ENCODE measurements around the gene BCL7C.

Gene BCL7C

DNA sequence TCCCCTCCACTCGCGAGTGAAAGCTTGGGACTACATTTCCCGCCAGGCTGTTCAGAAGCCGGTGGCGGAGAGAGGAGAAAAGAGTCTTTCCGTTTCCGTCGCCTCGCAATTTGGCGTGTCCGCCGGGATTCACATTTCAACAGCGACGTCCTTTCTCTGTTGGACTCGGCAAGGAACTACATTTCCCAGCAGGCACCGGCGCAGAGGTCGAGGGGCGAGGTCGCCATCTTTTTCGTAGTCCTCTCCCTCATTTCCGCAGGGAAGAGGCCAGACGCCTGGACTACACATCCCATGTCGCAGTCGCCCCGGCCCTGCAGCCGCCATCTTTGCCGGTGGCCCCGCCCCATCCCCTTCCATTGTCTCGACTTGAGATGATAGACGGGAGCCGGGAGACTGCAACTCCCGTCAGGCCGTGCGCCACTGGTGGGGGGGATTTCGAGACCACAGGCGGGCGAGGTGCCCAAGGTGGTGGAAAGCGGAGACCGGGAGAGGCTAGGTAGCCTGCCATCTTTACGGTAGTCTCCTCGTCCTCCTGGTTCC is 28.6 kb upstream of the BCL7C start:
- peak; percentile 99 for DNase-seq

- peak; percentile 92 for DNase-seq
Observed at GRCh38 chr16:30921748-30922419, 28.0 kb upstream of the BCL7C start.

GRCh38 chr16:30921459-30921747 is 27.5 kb upstream of the BCL7C start:
- DNase-seq: no peak

GRCh38 chr16:30920891-30921290 is 27.0 kb upstream of the BCL7C start:
- no peak for DNase-seq

GRCh38 chr16:30918614-30919013 is 24.7 kb upstream of the BCL7C start:
- DNase-seq: no peak

GRCh38 chr16:30914830-30915229 is 21.0 kb upstream of the BCL7C start:
- no peak for DNase-seq

GRCh38 chr16:30912794-30913412 is 19.0 kb upstream of the BCL7C start:
- no peak for DNase-seq

- no peak for DNase-seq
Observed at GRCh38 chr16:30910427-30911029, 16.7 kb upstream of the BCL7C start.

- no peak for DNase-seq
Observed at GRCh38 chr16:30907064-30907463, 13.2 kb upstream of the BCL7C start.

DNA sequence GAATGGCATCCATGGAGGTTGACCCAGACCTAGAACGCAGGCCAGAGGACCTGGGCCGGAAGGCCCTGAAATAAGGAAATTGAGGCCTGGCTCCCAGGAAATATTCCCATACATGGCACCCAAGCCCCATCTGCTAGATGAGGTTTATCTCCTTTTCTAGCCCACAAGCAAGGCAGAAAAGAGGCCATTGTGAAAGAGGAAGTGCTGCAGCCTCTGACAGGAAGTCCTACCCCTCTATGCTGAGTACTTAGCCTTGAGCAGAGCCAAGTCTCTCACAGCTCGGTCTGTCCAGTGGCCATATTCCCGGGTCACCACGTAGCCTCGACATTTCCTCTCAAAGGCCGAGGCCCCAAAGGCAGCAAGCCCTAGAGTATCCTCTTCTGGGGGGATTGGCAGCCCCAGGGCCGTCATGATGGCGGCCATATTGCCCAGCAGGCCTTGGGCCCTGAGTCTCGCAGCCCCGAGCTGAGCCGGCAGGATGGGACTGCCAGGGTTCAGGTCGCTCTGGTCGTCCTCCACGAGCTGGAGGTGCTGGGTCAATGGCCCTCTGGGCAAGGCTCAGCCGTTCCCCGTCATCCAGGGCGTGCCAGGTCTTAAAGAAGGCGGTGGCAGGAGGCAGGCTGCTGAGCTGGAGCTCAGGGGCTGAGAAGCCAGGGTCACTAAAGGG is 10.4 kb upstream of the BCL7C start:
- DNase-seq: no peak

DNA sequence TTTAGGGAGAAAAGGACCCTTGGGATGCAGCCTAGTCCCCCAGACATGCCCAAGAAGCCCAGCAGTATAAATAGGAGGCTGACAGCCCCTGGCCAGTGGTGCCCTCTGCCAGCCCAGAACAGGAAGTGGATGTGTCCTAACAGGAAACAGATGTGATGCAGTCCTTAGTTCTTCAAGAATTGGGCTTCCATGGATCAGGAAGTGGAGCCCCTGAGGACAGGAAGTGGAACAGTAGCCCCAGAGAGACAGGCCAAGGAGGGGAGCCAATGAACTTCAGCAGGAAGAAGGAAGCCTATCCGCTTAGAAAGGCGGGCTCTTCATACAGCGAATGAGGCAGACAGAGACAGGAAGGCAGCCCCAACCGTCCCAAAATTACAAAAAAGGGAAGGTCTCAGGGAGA is 9.7 kb upstream of the BCL7C start:
- peak; percentile 32 for DNase-seq

DNA sequence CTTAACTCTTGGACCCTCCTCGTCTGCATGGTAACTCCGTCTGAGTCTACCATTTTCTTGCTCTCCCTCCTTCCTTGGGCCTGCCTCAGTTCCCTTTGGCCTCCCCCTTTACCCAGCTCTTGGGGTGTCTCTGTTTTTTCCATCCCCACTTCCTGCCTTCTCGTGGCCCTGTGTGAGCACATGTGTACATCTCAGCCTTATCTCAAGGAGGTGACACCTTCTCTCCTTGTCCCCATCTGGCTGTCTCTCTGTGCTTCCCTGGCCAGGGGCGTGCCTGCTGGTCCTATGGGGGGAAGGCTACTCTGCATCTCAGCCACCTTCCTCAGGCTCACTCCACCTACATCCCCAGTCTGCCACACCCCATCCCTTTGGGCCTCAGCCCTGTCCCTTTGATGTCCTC is 9.1 kb upstream of the BCL7C start:
- peak; percentile 40 for DNase-seq

DNA sequence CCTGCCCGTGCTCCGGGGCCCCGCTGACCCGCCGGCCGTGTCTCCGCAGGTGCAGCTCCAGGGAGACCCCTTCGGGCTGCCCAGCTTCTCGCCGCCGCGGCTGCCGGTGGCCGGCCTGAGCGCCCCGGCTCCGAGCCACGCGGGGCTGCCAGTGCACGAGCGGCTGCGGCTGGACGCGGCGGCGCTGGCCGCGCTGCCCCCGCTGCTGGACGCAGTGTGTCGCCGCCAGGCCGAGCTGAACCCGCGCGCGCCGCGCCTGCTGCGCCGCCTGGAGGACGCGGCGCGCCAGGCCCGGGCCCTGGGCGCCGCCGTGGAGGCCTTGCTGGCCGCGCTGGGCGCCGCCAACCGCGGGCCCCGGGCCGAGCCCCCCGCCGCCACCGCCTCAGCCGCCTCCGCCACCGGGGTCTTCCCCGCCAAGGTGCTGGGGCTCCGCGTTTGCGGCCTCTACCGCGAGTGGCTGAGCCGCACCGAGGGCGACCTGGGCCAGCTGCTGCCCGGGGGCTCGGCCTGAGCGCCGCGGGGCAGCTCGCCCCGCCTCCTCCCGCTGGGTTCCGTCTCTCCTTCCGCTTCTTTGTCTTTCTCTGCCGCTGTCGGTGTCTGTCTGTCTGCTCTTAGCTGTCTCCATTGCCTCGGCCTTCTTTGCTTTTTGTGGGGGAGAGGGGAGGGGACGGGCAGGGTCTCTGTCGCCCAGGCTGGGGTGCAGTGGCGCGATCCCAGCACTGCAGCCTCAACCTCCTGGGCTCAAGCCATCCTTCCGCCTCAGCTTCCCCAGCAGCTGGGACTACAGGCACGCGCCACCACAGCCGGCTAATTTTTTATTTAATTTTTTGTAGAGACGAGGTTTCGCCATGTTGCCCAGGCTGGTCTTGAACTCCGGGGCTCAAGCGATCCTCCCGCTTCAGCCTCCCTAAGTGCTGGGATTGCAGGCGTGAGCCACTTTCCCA is 8.4 kb upstream of the BCL7C start:
- DNase-seq: peak; percentile 69

GRCh38 chr16:30901201-30902028 is 7.5 kb upstream of the BCL7C start:
- DNase-seq: peak; percentile 48

- DNase-seq: no peak
Observed at GRCh38 chr16:30900588-30900987, 6.7 kb upstream of the BCL7C start.

GRCh38 chr16:30899794-30900193 is 5.9 kb upstream of the BCL7C start:
- no peak for DNase-seq

DNA sequence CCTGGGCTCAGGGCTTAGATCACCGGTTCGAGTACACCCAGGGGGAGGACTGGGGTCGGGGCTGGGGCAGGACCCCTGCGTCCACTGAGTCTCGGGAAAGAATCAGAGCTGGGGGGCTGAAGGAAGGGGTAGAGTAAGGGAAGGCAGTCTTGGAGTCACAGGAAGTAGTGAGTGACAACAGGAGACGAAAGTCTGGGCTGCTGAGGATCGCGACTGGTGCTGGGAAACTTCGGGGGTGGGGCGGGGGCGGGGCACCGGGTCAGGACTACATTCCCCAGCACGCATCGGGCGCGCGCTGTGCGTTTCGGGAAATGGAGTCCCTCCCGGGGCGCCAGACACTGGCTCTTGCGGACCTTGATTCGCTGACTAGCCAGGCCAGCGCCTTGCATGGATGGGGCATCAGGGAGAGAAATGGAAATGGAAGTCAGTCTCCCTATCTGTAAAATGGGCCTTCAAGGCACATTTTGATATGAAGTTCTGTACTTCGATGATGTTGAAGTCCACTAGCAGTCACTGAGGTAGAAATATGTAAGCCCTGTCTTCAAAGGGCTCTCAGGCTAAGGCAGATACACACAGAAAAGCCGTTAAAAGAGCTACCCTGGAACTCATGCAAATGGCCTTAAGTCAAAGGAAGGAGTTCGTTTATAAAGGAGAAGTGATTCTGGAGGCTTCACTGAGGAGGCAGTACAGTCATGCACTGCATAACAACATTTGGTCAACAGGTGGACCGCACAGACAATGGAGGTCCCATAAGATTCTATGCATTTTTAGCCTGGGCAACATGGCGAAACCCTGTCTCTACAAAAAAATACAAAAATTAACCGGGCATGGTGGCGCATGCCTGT is 3.2 kb upstream of the BCL7C start:
- peak; percentile 87 for DNase-seq

- DNase-seq: no peak
Observed at GRCh38 chr16:30896261-30896888, 2.5 kb upstream of the BCL7C start, which contains the start of gene CTF1. Gene CTF1 (plus strand): TSS chr16:30896614. CDS start chr16:30896644, 30 bp downstream.

- DNase-seq: no peak
Observed at GRCh38 chr16:30895627-30896260, 1.9 kb upstream of the BCL7C start.

Data from stimulated activated CD8-positive, alpha-beta memory T cell treated with anti-CD3 and anti-CD28 coated beads, Interleukin-4, amount 100 ng/mL, for 48 hours (primary cell).